Stimulated activated CD8-positive, alpha-beta memory T cell treated with anti-CD3 and anti-CD28 coated beads, Interleukin-2, amount 100 ng/mL, for 48 hours (primary cell): Measurements from ENCODE around the gene NRP1.
"Not testable (repeated sequence)": the region's sequence is repeated elsewhere in the genome, so short reads cannot be mapped to it uniquely, and the experiment has no call there.

Experiments
- DNase-seq, 2 donors: peaks; one replicate each; pipeline ENCODE4 v3.0.0-alpha.2; 2020; ENCODE audit warnings: low read depth in 2 of 2

Gene NRP1

DNA sequence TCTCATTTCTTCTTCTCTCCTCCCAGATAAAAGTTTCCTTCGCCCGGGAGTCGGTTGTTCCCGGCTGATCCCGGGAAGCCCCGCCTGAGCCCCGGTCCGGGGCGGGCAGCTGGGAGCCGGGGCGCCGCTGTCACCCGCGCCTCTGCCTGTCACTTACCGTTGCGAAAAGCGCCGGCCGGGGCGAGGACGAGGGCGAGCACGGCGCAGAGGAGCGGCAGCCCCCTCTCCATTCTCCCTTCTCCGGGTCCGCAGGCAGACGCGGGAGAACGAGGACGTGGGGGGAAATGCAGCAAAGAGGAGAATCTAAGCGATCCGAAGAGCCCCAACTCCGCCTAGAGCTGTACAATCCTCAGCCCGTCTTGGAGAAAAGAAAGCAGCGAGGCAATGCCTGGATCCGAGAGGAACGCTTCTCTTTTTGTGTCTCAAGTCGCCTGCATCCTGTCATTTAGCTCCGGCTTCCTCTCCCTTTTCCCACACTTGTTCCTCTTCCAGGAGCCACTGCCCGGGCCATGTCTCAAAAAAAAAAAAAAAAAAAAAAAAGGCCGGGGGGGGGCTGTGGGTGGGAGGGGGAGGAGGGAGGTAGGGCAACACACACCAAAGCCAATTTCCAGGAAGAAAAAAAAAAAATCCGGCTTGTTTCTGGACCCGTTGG lies at the start of gene NRP1:
Gene NRP1 (minus strand): TSS at position 515 of the 652 bp plus-strand sequence. CDS start 285 bp downstream, at position 230.
- no peak for DNase-seq

DNA sequence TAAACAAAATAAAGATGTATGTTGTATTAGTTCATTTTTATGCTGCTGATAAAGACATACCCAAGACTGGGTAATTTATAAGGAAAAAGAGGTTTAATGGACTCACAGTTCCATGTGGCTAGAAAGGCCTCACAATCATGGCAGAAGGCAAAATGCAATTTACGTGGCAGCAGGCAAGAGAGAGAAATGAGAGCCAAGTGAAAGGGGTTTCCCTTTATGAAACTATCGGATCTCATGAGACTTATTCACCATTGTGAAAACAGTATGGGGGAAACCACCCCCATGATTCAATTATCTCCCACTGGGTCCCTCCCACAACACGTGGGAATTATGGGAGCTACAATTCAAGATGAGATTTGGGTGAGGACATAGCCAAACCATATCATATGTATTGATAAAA lies 49.7 kb upstream of the NRP1 start:
- DNase-seq: not testable (repeated sequence)

- no peak for DNase-seq
These were observed 48.6 kb upstream of the NRP1 start for GRCh38 chr10:33382921-33383713.

GRCh38 chr10:33382216-33382600 lies 47.7 kb upstream of the NRP1 start:
- no peak for DNase-seq

GRCh38 chr10:33381451-33382215 lies 47.2 kb upstream of the NRP1 start:
- no peak for DNase-seq

DNA sequence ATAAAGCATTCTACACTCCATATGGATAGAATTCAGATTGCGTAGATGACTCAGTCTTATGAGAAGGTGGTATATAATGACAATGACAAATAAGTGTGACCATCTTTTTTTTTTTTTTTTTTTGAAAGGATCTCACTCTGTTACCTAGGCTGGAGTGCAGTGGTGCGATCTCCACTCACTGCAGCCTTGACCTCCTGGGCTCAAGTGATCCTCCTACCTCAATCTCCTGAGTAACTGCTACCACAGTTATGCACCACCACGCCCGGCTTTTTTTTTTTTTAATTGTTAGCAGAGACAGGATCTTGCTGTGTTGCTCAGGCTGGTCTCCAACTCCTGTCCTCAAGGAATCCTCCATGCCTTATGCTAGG lies 43.2 kb upstream of the NRP1 start:
- DNase-seq: no peak

DNA sequence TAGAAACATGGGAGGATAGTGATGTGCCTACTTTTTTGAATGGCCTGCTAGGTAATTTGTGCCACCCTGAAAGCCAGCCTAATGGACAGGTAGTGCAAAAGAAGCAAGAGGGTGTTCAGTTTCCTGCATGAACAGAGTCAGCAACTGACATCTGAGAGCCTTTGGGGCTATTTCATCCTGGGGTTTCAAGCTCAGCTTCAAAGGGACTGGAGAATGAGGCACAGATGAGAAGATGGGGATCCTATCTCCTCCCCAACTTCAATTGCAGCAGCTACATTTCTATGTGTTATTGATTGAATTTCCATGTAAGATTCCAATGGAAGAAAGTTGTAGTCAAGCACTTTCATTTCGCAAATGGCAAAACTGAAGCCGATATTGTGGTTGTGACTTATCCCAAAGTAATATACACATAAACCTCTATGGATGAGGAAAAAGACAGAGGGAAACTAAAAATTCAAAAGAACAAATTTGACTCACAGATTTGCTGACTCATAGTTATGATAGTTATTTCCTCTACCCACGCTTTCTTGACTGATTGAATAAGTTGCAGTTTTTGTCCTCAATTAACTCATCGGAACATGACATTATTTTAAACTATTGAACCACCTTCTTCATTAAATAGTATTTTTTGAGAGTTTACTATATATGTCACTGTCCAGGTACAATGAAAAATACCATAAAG lies 42.6 kb upstream of the NRP1 start:
- no peak for DNase-seq

- DNase-seq: no peak
These were observed 42.0 kb upstream of the NRP1 start for GRCh38 chr10:33376476-33376875.

- DNase-seq: no peak
These were observed 38.8 kb upstream of the NRP1 start for GRCh38 chr10:33373263-33373662.

GRCh38 chr10:33371234-33371633 lies 36.8 kb upstream of the NRP1 start:
- DNase-seq: no peak

GRCh38 chr10:33370434-33370930 lies 36.0 kb upstream of the NRP1 start:
- no peak for DNase-seq

DNA sequence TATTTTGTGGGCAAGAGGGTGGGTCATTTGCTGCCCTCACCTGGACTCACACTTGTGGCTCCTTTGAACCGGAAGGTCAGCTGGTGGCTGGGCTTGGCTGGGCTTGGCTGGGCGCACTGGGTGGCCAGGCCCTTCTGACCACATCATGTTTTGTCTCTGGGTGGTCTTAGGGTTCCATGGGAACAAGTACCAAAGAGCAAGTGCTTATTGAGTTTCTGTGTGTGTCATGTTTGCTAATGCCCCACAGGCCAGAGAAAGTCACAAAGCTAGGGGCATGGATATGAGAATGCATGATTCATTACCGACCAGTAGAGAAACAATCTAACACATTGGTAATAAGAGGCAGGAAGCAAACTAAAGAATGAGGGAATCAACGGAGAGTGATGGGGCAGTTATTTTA lies 33.6 kb upstream of the NRP1 start:
- no peak for DNase-seq

DNA sequence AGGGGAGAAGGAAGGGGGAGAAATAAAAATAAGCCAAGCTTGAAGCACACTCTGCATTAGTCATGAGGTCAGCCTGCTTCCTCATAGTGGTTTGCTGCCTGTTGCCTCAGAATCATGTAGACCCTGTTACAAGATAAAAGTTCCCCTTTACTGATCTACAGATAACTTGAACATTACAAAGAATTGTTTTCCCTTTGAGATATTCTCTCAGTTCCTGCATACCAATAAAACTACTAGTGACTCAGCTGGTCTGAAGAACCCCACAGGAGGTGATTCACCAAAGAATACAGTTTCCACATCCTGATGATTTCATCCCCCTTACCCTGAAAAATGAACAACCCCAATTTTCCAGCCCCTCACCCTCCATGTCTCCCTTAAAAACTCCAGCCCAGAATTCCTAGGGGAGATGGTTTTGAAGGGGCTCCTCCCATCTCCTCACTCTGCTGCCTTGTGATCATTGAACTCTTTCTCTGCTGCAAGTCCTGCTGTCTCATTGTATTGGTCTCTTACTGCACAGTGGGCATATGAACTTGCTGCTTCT lies 31.5 kb upstream of the NRP1 start:
- DNase-seq: no peak

DNA sequence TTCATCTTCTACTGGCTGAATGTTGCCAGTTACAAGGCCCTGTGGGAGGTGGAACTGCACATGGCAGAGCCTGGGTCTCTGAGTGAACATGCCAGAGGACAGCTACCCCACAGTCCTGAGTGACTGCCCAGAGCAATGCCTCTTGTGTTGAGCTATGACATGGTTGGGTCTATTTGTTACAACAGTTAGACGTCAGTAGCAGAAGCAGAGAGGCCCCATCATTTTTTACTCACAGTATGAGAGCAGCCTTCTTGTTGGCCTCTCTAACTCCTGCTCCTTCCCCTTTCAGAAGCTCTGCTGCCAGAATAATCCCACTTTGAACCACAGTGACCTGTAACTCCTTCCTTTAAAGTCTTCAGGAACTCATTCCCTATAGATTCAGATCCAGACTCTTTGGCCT lies 30.8 kb upstream of the NRP1 start:
- no peak for DNase-seq

DNA sequence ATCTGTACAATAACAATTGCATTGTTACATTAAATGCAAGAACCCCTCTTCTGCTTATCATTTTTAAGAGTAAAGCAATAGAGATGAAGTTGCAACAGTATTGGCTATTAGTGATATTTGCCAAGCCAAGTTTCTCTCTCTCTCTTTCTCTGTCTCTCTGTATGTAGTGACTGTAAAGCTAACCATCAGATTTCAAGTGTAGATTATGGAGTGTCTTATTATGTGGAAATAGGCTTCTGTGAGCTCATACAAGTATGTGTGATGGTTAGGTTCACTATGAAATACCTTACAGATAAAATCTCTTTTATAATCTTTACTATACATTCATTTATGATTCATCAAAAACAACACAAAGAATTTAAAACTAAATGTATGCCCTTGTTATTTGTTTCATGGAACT lies 28.6 kb upstream of the NRP1 start:
- DNase-seq: no peak

DNA sequence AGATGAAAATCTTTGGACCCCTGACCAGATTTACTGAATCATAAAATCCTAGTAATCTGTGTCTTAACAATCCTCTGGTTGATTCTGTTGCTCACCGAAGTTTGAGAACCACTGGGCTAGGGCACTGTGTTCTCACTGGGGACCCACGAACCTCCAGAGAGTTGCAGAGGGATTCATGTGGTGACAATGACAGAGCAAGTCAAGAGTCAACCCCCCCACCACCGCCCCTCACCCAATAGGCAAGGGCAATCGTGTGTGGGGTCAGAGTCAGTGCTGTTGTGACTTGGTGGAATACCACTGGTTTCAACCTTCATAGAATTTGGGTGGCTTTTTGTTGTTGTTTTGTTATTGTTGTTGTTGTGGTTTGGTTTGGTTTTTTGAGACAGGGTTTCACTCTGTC lies 23.5 kb upstream of the NRP1 start:
- no peak for DNase-seq

GRCh38 chr10:33355274-33355673 lies 20.8 kb upstream of the NRP1 start:
- no peak for DNase-seq

DNA sequence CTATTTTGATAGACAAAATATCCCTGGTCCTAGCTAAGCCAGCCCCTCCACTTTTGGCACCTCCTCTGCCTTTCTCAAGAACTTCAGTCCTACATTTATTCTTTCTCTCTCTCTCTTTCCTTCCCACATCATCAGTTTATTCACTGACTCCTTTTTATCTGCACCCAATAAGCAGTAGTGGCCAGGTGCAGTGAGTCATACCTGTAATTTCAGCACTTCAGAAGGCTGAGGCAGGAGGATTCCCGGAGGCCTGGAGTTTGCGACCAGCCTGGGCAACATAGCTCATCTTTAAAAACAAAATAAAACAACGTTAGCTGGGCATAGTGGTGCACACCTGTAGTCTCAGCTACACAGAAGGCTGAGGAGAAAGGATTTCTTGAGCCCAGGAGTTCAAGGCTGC lies 19.4 kb upstream of the NRP1 start:
- no peak for DNase-seq

- no peak for DNase-seq
These were observed 18.9 kb upstream of the NRP1 start for GRCh38 chr10:33353334-33353733.

DNA sequence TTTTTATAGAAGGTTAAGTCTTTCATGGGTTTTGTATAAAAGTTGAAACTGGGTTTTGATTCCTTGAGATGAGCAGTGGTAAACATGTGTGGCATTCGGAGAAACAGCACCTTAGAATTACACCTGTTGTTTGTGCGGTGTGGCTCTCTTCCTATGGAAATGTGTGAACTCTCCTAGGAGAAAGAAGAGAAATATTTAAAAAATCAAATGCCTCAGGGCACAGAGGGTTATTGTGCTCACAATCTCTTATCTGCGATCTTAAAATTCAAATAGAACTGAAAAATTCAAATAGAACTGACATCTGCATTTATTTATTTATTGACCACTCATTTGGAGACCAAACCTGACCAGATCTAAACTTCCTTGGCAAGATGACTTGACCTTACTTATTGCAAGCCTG lies 18.1 kb upstream of the NRP1 start:
- no peak for DNase-seq

- no peak for DNase-seq
These were observed 17.7 kb upstream of the NRP1 start for GRCh38 chr10:33352175-33352574.

- DNase-seq: no peak
These were observed 15.6 kb upstream of the NRP1 start for GRCh38 chr10:33350041-33350440.
